ENCODE results near the gene FNDC7. TPM values are rescaled to one million over a fixed set of nuclear protein-coding genes. Genes with fewer than 3 reads are reported as not detected.

The FNDC7 gene
- polyA plus RNA-seq, 1 of the 3 experiments (the other 2 are of a cell fraction), result 0.02 TPM

- TF ChIP-seq MEF2A (IDR thresholded peaks at IDR 0.05; ENCODE audit: borderline replicate concordance, low read depth) (no peak), SMC3 (IDR thresholded peaks at IDR 0.05; ENCODE audit: low read depth, low read length) (no peak), FOSL2 (IDR thresholded peaks at IDR 0.05; ENCODE audit: borderline replicate concordance, low read depth) (no peak), PBX3 (IDR thresholded peaks at IDR 0.05) (no peak), FOXJ3 (CRISPR knock-in tag; IDR thresholded peaks at IDR 0.05) (no peak), EP300 (IDR thresholded peaks at IDR 0.05; ENCODE audit: borderline replicate concordance in 1 of 2, low read depth in 1 of 2, low read length in 1 of 2) (no peak), ELF1 (IDR thresholded peaks at IDR 0.05) (no peak)
- Histone ChIP-seq H3K4me3 (ENCODE audit: low read depth in 2 of 2, low read length in 1 of 2) (no peak overlapping the region), H3K4me1 (ENCODE audit: control insufficient read depth in 1 of 2, insufficient read depth in 2 of 2, low read depth in 1 of 2, low read length in 1 of 2) (no peaks in the 10 kb centered on the region), H3K27me3 (ENCODE audit: insufficient read depth) (no peaks in the 10 kb centered on the region), H3K79me2 (ENCODE audit: insufficient read depth) (peaks cover 6% of the 10 kb centered on the region; the same call in 1 of the 2 replicates), H3F3A (replicated peaks; ENCODE audit: insufficient read depth) (no peaks in the 10 kb centered on the region), H3K9me2 (no peaks in the 10 kb centered on the region), H4K20me1 (ENCODE audit: insufficient read depth) (no peaks in the 10 kb centered on the region), H3K4me2 (no peak overlapping the region), H2AFZ (ENCODE audit: low read depth) (no peak overlapping the region), H3K9me3 (no peaks in the 10 kb centered on the region), H3K36me3 (replicated peaks in 1 of 2; ENCODE audit: control insufficient read depth in 1 of 2, insufficient read depth in 2 of 2, low read length in 1 of 2) (peaks cover 38% of the 10 kb centered on the region in 2 experiments), H3K27ac (ENCODE audit: low read depth in 2 of 2, low read length in 1 of 2) (no peak overlapping the region), H3K9ac (no peak overlapping the region)
- POLR2A ChIA-PET, result interaction anchor here (1.1 kb wide), 1 partner anchor 50 kb away, joined by 3 read pairs; no protein-coding TSS in a partner anchor
- no peak for DNase-seq
- 100% methylated on average over 1 of the region's 1 CpG for WGBS (ENCODE audit: low lambda C conversion rate)
- CTCF ChIA-PET, result interaction anchor here (1.1 kb wide), 2 partner anchors 12 to 131 kb away, joined by 5 read pairs; no protein-coding TSS in a partner anchor
Observed at GRCh38 chr1:108767115-108767514, 54.4 kb downstream of the FNDC7 start.

- no peak for DNase-seq
- CTCF ChIA-PET, result interaction anchor here (1.1 kb wide), 1 partner anchor 131 kb away, joined by 5 read pairs; no protein-coding TSS in a partner anchor
Observed at GRCh38 chr1:108767708-108768107, 55.0 kb downstream of the FNDC7 start.

More at GRCh38 chr1:108767708-108768107, 55.0 kb downstream of the FNDC7 start:
- TF ChIP-seq PBX3 (IDR thresholded peaks at IDR 0.05) (no peak), GATA2 (CRISPR knock-in tag; IDR thresholded peaks at IDR 0.05) (no peak), EZH2phosphoT487 (IDR thresholded peaks at IDR 0.05; ENCODE audit: borderline replicate concordance, low read depth) (no peak), ELF1 (IDR thresholded peaks at IDR 0.05) (no peak), EP300 (IDR thresholded peaks at IDR 0.05; ENCODE audit: borderline replicate concordance in 1 of 2, low read depth in 1 of 2, low read length in 1 of 2) (no peak), RCOR1 (IDR thresholded peaks at IDR 0.05; ENCODE audit: low read length) (no peak), RAD21 (IDR thresholded peaks at IDR 0.05; ENCODE audit: low read length) (no peak), REST (IDR thresholded peaks at IDR 0.05; ENCODE audit: low read depth, low read length) (no peak), FOXM1 (IDR thresholded peaks at IDR 0.05; ENCODE audit: low read depth) (no peak)
- Histone ChIP-seq H3K36me3 (replicated peaks in 1 of 2; ENCODE audit: control insufficient read depth in 1 of 2, insufficient read depth in 2 of 2, low read length in 1 of 2) (peaks cover 34 to 35% of the 10 kb centered on the region in 2 experiments), H2AFZ (ENCODE audit: low read depth) (no peak overlapping the region), H3K9ac (no peak overlapping the region), H3K4me2 (no peak overlapping the region), H3K4me3 (ENCODE audit: low read depth in 2 of 2, low read length in 1 of 2) (no peak overlapping the region), H3F3A (replicated peaks; ENCODE audit: insufficient read depth) (no peaks in the 10 kb centered on the region), H3K9me3 (no peaks in the 10 kb centered on the region), H3K27me3 (ENCODE audit: insufficient read depth) (no peaks in the 10 kb centered on the region), H3K9me2 (no peaks in the 10 kb centered on the region), H3K27ac (ENCODE audit: low read depth in 2 of 2, low read length in 1 of 2) (no peak overlapping the region), H3K79me2 (ENCODE audit: insufficient read depth) (peaks cover 6% of the 10 kb centered on the region; the same call in 1 of the 2 replicates), H3K4me1 (ENCODE audit: control insufficient read depth in 1 of 2, insufficient read depth in 2 of 2, low read depth in 1 of 2, low read length in 1 of 2) (no peaks in the 10 kb centered on the region), H4K20me1 (ENCODE audit: insufficient read depth) (no peaks in the 10 kb centered on the region)
- 83% methylated on average over 3 of the region's 3 CpGs for WGBS (ENCODE audit: low lambda C conversion rate)
- POLR2A ChIA-PET, result interaction anchor here (1.1 kb wide), 1 partner anchor 49 kb away, joined by 3 read pairs; no protein-coding TSS in a partner anchor

Data from SK-N-SH (cell line).